Activated T-cell treated with anti-CD3 and anti-CD28 coated beads, Interleukin-2, amount 50 U/mL, for 48 hours (primary cell): Measurements from ENCODE around the gene LRRC4C.

Experiments used
- DNase-seq, 2 experiments: peaks; one replicate each; pipeline ENCODE4 v3.0.0-alpha.2; 2020

The LRRC4C gene

GRCh38 chr11:40280159-40281051 is 1179.0 kb downstream of the LRRC4C start:
- no peak for DNase-seq

DNA sequence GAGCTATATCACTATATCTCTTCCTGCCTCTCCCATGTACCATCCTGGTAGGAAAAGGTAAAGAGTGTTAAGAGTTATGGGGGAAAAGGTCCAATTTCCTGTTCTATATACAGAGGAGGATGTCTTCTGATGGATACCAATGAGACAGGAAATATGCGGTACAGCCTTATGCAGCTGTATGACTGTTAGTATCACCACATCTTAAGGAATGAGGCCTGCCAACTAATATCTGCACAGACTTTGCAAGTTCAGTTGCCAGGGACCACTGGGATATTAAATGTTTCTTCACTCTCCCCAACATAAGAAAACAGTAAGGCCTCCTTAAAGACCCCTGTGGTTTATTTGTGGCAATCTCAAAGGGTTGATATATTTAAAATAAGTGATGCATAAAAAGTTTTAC is 1182.5 kb downstream of the LRRC4C start:
- no peak for DNase-seq

GRCh38 chr11:40274017-40274416 is 1185.4 kb downstream of the LRRC4C start:
- DNase-seq = no peak

DNA sequence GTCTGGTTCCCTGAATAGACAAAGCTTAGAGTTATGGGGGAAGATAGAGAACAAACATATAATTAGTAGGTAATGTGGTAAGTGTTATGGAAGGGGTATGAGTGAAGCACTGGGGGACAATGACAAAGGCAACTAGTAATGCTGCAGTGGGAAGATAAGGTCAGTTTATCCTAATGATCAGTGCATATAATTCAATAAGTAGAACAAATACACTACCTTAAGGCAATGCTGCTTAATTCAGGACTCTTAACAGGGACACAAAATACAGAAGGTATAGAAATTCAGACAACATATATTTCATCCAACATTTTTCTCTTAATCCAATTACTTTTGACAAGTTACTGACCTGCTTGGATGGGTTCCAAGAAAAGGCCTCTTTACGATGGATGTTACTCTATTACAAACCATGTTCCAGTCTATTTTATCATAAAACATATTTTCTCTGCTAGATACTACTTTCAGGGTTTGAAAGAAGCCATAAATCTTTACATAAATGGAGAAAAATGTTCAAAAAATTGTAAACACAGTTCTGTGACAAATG is 1186.2 kb downstream of the LRRC4C start:
- no peak for DNase-seq

GRCh38 chr11:40271361-40271760 is 1188.1 kb downstream of the LRRC4C start:
- DNase-seq = no peak

- no peak for DNase-seq
Observed at GRCh38 chr11:40269865-40270264, 1189.6 kb downstream of the LRRC4C start.

GRCh38 chr11:40268551-40268950 is 1190.9 kb downstream of the LRRC4C start:
- no peak for DNase-seq

DNA sequence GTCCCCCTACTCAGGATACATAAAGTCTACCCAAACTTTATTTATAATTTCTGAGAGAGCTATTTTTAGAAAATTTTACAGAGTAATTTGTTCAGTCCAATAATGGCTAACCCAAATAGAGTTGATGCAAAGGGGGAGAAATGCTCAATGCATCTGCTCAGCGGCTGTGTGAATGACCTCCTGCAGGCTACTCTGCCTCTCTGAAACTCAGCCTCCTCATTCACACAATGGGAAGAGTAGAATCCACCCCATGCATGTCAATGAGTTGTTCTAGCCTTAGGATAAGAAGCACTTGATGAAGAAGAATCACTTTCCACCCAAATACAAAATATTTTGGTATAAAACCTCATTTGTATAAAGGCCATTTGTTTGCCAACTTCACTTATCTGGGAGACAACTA is 1204.0 kb downstream of the LRRC4C start:
- no peak for DNase-seq

- no peak for DNase-seq
Observed at GRCh38 chr11:40253166-40253565, 1206.3 kb downstream of the LRRC4C start.

GRCh38 chr11:40252236-40252635 is 1207.2 kb downstream of the LRRC4C start:
- DNase-seq = no peak

DNA sequence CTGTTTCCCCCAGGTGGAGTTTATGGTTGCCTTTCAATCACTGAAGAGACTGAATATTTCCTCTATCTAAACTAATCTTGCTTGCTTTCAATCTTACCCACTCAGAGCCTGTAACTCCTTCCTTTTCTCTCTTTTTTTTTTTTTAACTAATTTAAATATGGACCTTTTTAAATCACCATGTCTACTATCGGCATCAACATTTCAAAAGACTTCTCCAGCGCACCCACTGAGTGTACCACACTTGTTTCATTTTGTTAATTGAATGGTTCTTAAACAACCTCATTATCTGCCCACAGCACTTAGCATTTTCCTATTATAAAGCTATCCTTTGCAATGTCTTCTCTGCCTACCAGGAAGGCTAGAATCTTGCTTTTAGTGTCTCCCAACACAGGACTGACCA is 1212.5 kb downstream of the LRRC4C start:
- no peak for DNase-seq

GRCh38 chr11:40241524-40242051 is 1217.9 kb downstream of the LRRC4C start:
- DNase-seq = no peak

GRCh38 chr11:40240284-40240683 is 1219.2 kb downstream of the LRRC4C start:
- DNase-seq = no peak

GRCh38 chr11:40236526-40236925 is 1222.9 kb downstream of the LRRC4C start:
- no peak for DNase-seq

DNA sequence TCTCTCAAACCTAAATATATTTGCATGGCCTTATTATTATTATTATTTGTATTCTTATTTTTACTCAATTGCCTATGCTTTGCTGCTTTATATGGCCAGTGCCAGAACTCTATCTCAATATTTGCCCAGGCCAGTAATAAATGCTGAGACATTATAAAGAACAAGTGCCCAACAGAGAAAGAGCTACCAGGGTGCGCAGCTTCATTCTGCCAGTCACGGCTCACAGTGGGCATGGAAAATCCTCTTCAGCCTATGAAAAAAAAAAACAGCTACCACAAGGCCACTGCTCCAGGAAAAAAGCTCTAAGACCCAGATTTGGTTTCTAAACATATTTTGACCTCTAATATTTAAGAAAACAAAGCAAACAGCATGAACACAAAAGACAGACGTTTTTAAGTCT is 1223.6 kb downstream of the LRRC4C start:
- no peak for DNase-seq

GRCh38 chr11:40230821-40231220 is 1228.6 kb downstream of the LRRC4C start:
- no peak for DNase-seq

- DNase-seq = no peak
Observed at GRCh38 chr11:40228662-40229061, 1230.8 kb downstream of the LRRC4C start.

- DNase-seq = no peak
Observed at GRCh38 chr11:40227730-40228129, 1231.7 kb downstream of the LRRC4C start.

DNA sequence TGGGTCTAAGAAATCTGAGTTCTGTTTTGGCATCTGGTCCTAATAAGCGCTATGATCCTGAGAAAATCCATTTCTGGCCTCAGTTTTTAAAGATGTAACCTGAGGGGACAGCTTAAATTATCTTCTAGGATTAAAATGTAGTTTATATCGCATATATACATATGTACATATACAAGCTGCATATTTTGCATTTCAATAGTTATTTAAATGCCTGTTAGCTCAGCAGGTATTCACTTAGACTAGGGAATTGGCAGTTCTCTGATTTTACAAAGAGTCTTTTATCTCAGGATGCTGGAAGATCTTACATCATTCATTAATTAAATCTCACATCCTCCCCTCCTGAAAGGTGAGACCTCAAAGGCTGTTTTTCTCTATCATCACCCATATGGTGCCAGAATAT is 1232.8 kb downstream of the LRRC4C start:
- no peak for DNase-seq

- no peak for DNase-seq
Observed at GRCh38 chr11:40223596-40224330, 1235.7 kb downstream of the LRRC4C start.

GRCh38 chr11:40219401-40219800 is 1240.1 kb downstream of the LRRC4C start:
- DNase-seq = no peak

GRCh38 chr11:40215556-40215955 is 1243.9 kb downstream of the LRRC4C start:
- DNase-seq = no peak

DNA sequence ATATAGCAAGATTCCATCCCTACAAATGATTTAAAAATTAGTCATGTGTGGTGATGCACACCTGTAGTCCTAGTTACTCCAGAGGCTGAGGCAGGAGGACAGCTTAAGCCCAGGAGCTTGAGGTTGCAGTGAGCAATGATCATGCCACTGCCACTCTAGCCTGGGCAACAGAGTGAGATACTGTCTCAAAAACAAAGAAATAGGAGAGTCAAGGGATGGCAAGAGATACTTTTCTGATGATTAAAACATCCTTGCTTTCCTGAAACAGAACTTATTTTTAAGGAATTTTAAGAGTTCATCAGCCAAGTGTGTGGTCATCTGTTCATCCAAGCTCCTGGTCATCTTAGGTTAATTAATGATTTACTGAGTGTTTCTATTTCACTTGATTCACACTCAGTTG is 1252.0 kb downstream of the LRRC4C start:
- no peak for DNase-seq

DNA sequence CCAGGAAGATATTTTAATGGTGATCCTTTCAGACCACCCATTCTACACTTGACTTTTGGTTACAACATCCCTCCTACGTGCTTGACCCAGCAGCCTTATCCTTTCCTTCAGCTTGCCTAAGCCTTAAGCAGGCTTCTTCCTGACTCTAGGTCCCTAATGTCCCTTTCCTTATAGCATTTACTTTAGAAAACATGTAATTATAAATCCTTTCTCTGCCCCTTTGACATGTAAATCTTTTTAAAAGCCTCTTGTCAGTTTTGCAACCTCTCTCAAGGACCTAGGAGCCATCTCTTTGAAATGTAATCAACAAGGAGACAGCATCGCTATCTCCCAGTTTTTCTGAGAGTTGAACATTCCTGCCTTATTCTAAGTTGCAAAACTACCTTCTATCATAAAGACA is 1255.2 kb downstream of the LRRC4C start:
- no peak for DNase-seq
